Activated CD8-positive, alpha-beta memory T cell treated with anti-CD3 and anti-CD28 coated beads, Interleukin-2, amount 50 U/mL, for 24 hours (primary cell): Measurements from ENCODE around the gene PCDH1.

Experiments
- DNase-seq: peaks from one replicate; pipeline ENCODE4 v3.0.0-alpha.2; 2020; ENCODE audit errors: extremely low read depth

Gene PCDH1

DNA sequence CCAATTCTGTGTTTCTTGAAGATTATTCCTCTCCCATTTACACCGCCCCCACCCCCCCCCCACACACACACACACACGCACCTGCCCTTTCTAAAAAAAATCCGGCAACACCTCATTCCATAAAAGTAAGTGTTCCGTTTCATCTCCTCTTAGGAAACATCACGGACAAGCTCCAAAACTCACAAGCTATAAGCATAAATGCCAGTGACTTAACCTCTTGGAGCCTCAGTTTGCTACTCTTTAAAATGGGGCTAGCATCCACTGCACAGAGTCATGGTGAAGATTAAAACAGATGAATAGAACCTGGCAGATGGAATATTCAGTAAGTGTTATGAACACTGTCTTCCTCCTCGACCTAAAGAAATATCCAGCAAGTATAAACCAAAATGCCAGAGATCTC lies 70.5 kb downstream of the PCDH1 start:
- no peak for DNase-seq

- no peak for DNase-seq
Measured at GRCh38 chr5:141807329-141807728, 70.9 kb downstream of the PCDH1 start.

- DNase-seq: no peak
Measured at GRCh38 chr5:141806626-141807025, 71.6 kb downstream of the PCDH1 start.

DNA sequence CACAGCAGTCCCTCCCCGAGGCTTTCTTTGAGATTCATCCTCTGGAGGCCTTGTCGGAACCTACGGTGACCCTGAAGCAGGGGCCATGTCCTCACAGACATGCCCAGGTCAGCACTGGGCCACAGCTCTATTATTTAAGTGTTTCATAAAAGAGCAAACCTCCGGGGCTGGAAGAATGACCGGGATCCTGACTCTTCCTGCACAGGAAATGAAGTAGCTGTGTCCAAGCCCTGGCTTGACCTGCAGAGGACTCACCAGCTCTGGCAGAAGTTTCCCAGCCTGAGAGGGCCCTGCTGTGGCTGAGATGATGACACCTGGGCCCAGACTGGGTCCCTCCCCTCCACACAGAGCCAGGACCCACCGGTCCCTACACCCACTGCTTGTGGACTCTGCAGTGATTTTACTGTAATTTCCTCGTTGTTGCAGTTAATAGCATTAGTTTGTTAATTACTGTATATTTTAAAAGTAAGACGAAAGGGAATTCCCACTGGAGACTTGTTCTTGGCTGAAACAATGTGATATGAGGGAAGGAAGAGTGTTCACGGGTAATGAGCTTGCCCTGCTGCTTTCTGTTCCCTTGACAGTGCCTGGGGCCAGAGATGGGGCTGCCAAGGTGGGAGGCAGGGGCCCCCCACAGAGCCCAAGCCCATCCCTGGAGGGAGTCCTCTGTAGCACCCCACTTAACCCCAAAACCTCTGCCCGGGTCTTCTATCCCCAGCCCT lies 72.2 kb downstream of the PCDH1 start:
- DNase-seq: no peak

- DNase-seq: no peak
Measured at GRCh38 chr5:141804475-141804874, 73.7 kb downstream of the PCDH1 start.
